KMS-11 (cell line): ENCODE results near the gene KLHL21.

Experiments used
- H2AFZ ChIP-seq: fragments of 200-600 bp; sonication (generic); 2 replicates; pipeline ENCODE4 v1.6.1; 2016; ENCODE audit warnings: antibody characterized with exemption, mixed run types, low read depth
- H3K27ac ChIP-seq: fragments of 200-600 bp; sonication (generic); 2 replicates; pipeline ENCODE4 v1.6.1; 2016; ENCODE audit warnings: mild to moderate bottlenecking, mixed run types
- H3K27me3 ChIP-seq: fragments of 200-600 bp; sonication (generic); 2 replicates; pipeline ENCODE4 v1.6.1; 2017; ENCODE audit warnings: mild to moderate bottlenecking, low read depth, mixed run types, moderate library complexity; ENCODE audit not compliant: insufficient read depth
- H3K36me3 ChIP-seq: fragments of 200-600 bp; sonication (generic); 2 replicates; pipeline ENCODE4 v1.6.1; 2017; ENCODE audit warnings: mild to moderate bottlenecking, mixed run types; ENCODE audit not compliant: insufficient read depth
- H3K4me1 ChIP-seq: fragments of 200-600 bp; sonication (generic); 2 replicates; pipeline ENCODE4 v1.6.1; 2016; ENCODE audit warnings: mild to moderate bottlenecking, low read depth, mixed run types; ENCODE audit not compliant: poor library complexity, severe bottlenecking
- H3K4me2 ChIP-seq: fragments of 200-600 bp; sonication (generic); 2 replicates; pipeline ENCODE4 v1.7.0; 2016; ENCODE audit warnings: mild to moderate bottlenecking, mixed run types
- H3K4me3 ChIP-seq: fragments of 200-600 bp; sonication (generic); IDR thresholded peaks from 2 replicates; pipeline ENCODE4 v1.6.1; 2017; ENCODE audit warnings: low read depth, low read length, mixed read lengths; ENCODE audit not compliant: insufficient read depth
- H3K79me2 ChIP-seq: fragments of 200-600 bp; sonication (generic); 2 replicates; pipeline ENCODE4 v1.6.1; 2016; ENCODE audit warnings: low read depth, mixed run types; ENCODE audit not compliant: insufficient read depth
- H3K9ac ChIP-seq: fragments of 200-600 bp; sonication (generic); 2 replicates; pipeline ENCODE4 v1.6.1; 2016; ENCODE audit warnings: mild to moderate bottlenecking, mixed run types
- H4K20me1 ChIP-seq: fragments of 200-600 bp; sonication (generic); 2 replicates; pipeline ENCODE4 v1.6.1; 2016; ENCODE audit warnings: mild to moderate bottlenecking, mixed run types; ENCODE audit not compliant: insufficient read depth
- CTCF ChIP-seq: fragments of 200-600 bp; sonication (generic); conservative IDR thresholded peaks from 2 replicates; pipeline ENCODE4 v1.6.1; 2017; ENCODE audit warnings: low read depth, mild to moderate bottlenecking, antibody characterized with exemption, low read length, moderate library complexity, mixed read lengths

The KLHL21 gene

GRCh38 chr1:6614929-6615785 is 12.5 kb upstream of the KLHL21 start:
- H3K27me3 ChIP-seq: no peaks in the 10 kb centered on the region
- no peak for TF ChIP-seq CTCF
- no peak overlapping the region for H3K4me3 ChIP-seq
- H3K79me2 ChIP-seq: peaks cover 36% of the 10 kb centered on the region
- H3K4me2 ChIP-seq: peak overlapping the region; percentile 31; the same call in 1 of the 2 replicates
- no peak overlapping the region for H3K27ac ChIP-seq
- H3K4me1 ChIP-seq: peaks cover 16% of the 10 kb centered on the region
- H3K9ac ChIP-seq: no peak overlapping the region
- H3K36me3 ChIP-seq: no peaks in the 10 kb centered on the region; the same call in 1 of the 2 replicates
- H4K20me1 ChIP-seq: no peaks in the 10 kb centered on the region
- no peak overlapping the region for H2AFZ ChIP-seq

GRCh38 chr1:6614019-6614928 is 11.6 kb upstream of the KLHL21 start:
- Histone ChIP-seq H3K4me3 (no peak overlapping the region), H3K4me2 (peak overlapping the region; percentile 34; the same call in 1 of the 2 replicates), H4K20me1 (no peaks in the 10 kb centered on the region), H3K27ac (0 out of 2 replicates have a peak overlapping the region, but pooled peaks have one; percentile 29), H3K4me1 (peaks cover 25% of the 10 kb centered on the region), H2AFZ (peak overlapping the region; percentile 56; the same call in 1 of the 2 replicates), H3K27me3 (no peaks in the 10 kb centered on the region), H3K9ac (peak overlapping the region; percentile 59; the same call in 1 of the 2 replicates), H3K79me2 (peaks cover 36% of the 10 kb centered on the region), H3K36me3 (no peaks in the 10 kb centered on the region; the same call in 1 of the 2 replicates)
- no peak for TF ChIP-seq CTCF

GRCh38 chr1:6613361-6614018 is 10.8 kb upstream of the KLHL21 start, which contains the start of gene PHF13:
PHF13 (plus strand) TSS chr1:6613731; CDS start chr1:6614067, 336 bp downstream.
- Histone ChIP-seq H3K36me3 (no peaks in the 10 kb centered on the region; the same call in 1 of the 2 replicates), H3K27me3 (no peaks in the 10 kb centered on the region), H3K27ac (peak within 1 kb of the TSS; percentile 46), H3K9ac (peak within 1 kb of the TSS; percentile 59), H3K79me2 (peaks cover 33% of the 10 kb centered on the region), H4K20me1 (no peaks in the 10 kb centered on the region), H2AFZ (peak within 1 kb of the TSS; percentile 91), H3K4me3 (peak within 1 kb of the TSS; percentile 88), H3K4me2 (peak within 1 kb of the TSS; percentile 96), H3K4me1 (peaks cover 33% of the 10 kb centered on the region)
- no peak for TF ChIP-seq CTCF
